SK-N-SH treated with all-trans-retinoic acid at 6 μM for 48 hours (cell line): ENCODE results near the gene GMEB2.

ENCODE experiments used
- ARNTL ChIP-seq: fragments of 450-650 bp; formaldehyde crosslinking; IDR thresholded peaks from 2 replicates; pipeline ENCODE4 v1.5.0; 2020; ENCODE audit warnings: low read depth, mild to moderate bottlenecking, moderate library complexity, borderline replicate concordance
- BACH2 ChIP-seq: fragments of 250-450 bp; sonication (Bioruptor Pico); IDR thresholded peaks from 2 replicates; pipeline ENCODE4 v1.9.0; 2021; ENCODE audit warnings: mild to moderate bottlenecking, borderline replicate concordance
- ESRRG ChIP-seq: fragments of 250-450 bp; sonication (Bioruptor Pico); IDR thresholded peaks from 2 replicates; pipeline ENCODE4 v1.6.1; 2021; ENCODE audit warnings: mild to moderate bottlenecking
- PPARA ChIP-seq: fragments of 250-450 bp; sonication (Bioruptor Pico); IDR thresholded peaks from 2 replicates; pipeline ENCODE4 v1.5.0; 2020; ENCODE audit warnings: mild to moderate bottlenecking, borderline replicate concordance
- RARB ChIP-seq: fragments of 250-450 bp; sonication (Bioruptor Pico); IDR thresholded peaks from 2 replicates; pipeline ENCODE4 v1.8.0; 2021; ENCODE audit warnings: mild to moderate bottlenecking, moderate library complexity
- SNAI2 ChIP-seq: fragments of 250-450 bp; sonication (Bioruptor Pico); IDR thresholded peaks from 2 replicates; pipeline ENCODE4 v1.5.0; 2020; ENCODE audit warnings: mild to moderate bottlenecking, moderate library complexity
- TOX ChIP-seq: fragments of 250-450 bp; sonication (Bioruptor Pico); IDR thresholded peaks from 2 replicates; pipeline ENCODE4 v1.8.0; 2021; ENCODE audit warnings: mild to moderate bottlenecking, moderate library complexity, borderline replicate concordance
- ZFP3 ChIP-seq: fragments of 250-450 bp; sonication (Bioruptor Pico); IDR thresholded peaks from 2 replicates; pipeline ENCODE4 v1.5.0; 2020; ENCODE audit warnings: mild to moderate bottlenecking, moderate library complexity
- ZFP30 ChIP-seq: fragments of 450-650 bp; formaldehyde crosslinking; IDR thresholded peaks from 2 replicates; pipeline ENCODE4 v1.5.0; 2022; ENCODE audit warnings: mild to moderate bottlenecking, moderate library complexity
- TF ChIP-seq, protein P1 (sequence below): fragments of 250-450 bp; sonication (Bioruptor Pico); IDR thresholded peaks from 2 replicates; pipeline ENCODE4 v1.8.0; 2020; ENCODE audit warnings: mild to moderate bottlenecking, moderate library complexity, borderline replicate concordance
- TF ChIP-seq, protein P2 (sequence below): fragments of 250-450 bp; sonication (Bioruptor Pico); IDR thresholded peaks from 2 replicates; pipeline ENCODE4 v1.5.1; 2020; ENCODE audit warnings: low read depth, mild to moderate bottlenecking, moderate library complexity

DNA sequence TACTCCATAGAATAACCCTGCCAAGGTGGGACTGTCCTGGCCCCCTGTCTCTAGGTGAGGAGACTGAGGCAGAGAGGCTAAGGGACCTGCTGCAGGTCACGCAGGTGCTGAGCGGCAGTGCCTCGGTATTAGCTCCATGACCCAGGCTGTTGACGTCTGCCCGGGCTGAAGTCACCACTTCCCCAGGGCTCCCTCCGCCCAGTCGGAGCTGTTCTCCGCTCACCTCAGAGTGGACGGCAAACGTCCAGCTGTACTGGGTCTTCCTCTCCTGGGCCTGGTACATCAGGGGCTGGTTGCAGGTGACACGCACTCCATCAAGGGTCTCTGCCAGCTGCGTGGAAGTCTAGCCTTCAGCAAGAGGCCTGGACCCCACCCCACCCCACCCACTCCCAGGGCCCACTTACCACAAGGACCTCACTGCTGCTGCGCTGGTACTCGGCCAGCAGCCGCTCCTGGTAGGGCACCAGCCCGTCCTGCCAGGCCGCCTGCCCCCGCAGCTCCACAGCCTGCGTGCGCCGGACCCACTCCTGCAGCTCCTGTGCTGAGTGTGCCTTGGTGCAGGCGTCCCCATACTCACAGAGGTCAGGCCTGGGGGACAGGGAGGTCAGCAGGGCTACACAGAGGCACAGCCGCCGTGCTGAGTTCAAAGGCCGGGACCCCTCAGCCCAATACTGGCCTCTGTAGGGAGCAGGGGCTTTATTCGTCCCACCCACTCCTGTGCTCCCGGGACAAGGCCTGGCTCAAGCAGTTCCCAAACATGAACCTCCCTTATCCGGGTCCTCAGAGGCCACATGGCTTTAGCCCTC, 56.4 kb downstream of the GMEB2 start:
- TF ChIP-seq SNAI2 (CRISPR knock-in tag) (no peak), ARNTL (no peak), TOX (CRISPR knock-in tag) (no peak), RARB (no peak), BACH2 (CRISPR knock-in tag) (no peak), ZFP3 (no peak), ZFP30 (CRISPR knock-in tag) (no peak), ESRRG (CRISPR knock-in tag) (no peak), PPARA (CRISPR knock-in tag) (no peak)
- TF ChIP-seq, protein P1, sequence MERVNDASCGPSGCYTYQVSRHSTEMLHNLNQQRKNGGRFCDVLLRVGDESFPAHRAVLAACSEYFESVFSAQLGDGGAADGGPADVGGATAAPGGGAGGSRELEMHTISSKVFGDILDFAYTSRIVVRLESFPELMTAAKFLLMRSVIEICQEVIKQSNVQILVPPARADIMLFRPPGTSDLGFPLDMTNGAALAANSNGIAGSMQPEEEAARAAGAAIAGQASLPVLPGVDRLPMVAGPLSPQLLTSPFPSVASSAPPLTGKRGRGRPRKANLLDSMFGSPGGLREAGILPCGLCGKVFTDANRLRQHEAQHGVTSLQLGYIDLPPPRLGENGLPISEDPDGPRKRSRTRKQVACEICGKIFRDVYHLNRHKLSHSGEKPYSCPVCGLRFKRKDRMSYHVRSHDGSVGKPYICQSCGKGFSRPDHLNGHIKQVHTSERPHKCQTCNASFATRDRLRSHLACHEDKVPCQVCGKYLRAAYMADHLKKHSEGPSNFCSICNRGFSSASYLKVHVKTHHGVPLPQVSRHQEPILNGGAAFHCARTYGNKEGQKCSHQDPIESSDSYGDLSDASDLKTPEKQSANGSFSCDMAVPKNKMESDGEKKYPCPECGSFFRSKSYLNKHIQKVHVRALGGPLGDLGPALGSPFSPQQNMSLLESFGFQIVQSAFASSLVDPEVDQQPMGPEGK, result no peak
- TF ChIP-seq, protein P2, sequence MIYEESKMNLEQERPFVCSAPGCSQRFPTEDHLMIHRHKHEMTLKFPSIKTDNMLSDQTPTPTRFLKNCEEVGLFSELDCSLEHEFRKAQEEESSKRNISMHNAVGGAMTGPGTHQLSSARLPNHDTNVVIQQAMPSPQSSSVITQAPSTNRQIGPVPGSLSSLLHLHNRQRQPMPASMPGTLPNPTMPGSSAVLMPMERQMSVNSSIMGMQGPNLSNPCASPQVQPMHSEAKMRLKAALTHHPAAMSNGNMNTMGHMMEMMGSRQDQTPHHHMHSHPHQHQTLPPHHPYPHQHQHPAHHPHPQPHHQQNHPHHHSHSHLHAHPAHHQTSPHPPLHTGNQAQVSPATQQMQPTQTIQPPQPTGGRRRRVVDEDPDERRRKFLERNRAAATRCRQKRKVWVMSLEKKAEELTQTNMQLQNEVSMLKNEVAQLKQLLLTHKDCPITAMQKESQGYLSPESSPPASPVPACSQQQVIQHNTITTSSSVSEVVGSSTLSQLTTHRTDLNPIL (CRISPR knock-in tag), result no peak
